Progenitor cell of endocrine pancreas (in vitro differentiated cells): ENCODE data around the gene BCL3. TPM values are rescaled to one million over a fixed set of nuclear protein-coding genes. Genes with fewer than 3 reads are reported as not detected.

Experiments used
- DNase-seq: peaks from one replicate; pipeline ENCODE4 v3.0.0; 2021; ENCODE audit warnings: low spot score; ENCODE audit not compliant: unreplicated experiment
- H3K27ac Mint-ChIP-seq: 2 replicates; pipeline ENCODE4 v1.8.0; 2021; ENCODE audit warnings: mild to moderate bottlenecking, moderate library complexity, mixed read lengths
- H3K27me3 Mint-ChIP-seq: 2 replicates; pipeline ENCODE4 v1.8.0; 2021; ENCODE audit warnings: mixed read lengths
- H3K36me3 Mint-ChIP-seq: 2 replicates; pipeline ENCODE4 v1.8.0; 2022; ENCODE audit warnings: mixed read lengths; ENCODE audit not compliant: insufficient read depth
- H3K4me1 Mint-ChIP-seq: 2 replicates; pipeline ENCODE4 v1.8.0; 2021; ENCODE audit warnings: low read depth, mixed read lengths
- H3K4me3 Mint-ChIP-seq: 2 replicates; pipeline ENCODE4 v1.8.0; 2021; ENCODE audit warnings: low read depth, mild to moderate bottlenecking, moderate library complexity, mixed read lengths
- H3K9me3 Mint-ChIP-seq: 2 replicates; pipeline ENCODE4 v1.8.0; 2021; ENCODE audit warnings: low read depth, mixed read lengths
- total RNA-seq: library from RNA; stranded (reverse); gene quantifications from 2 replicates; pipeline ENCODE4 v1.2.1, GENCODE V29; 2021
- TF ChIP-seq, protein P1 (sequence below): fragments of 200-600 bp; sonication (generic); IDR thresholded peaks from one replicate; pipeline ENCODE4 v1.5.0; 2021; ENCODE audit warnings: antibody characterized with exemption, mild to moderate bottlenecking; ENCODE audit not compliant: unreplicated experiment

Gene BCL3
- total RNA-seq, 1 donor from 2014 or later, result 3.8 TPM

GRCh38 chr19:44722131-44723121, 26.1 kb upstream of the BCL3 start:
- peaks cover 9% of the 10 kb centered on the region for H3K4me1 Mint-ChIP-seq
- no peak overlapping the region for H3K4me3 Mint-ChIP-seq
- H3K27me3 Mint-ChIP-seq, result no peaks in the 10 kb centered on the region
- no peaks in the 10 kb centered on the region for H3K36me3 Mint-ChIP-seq
- TF ChIP-seq, protein P1, sequence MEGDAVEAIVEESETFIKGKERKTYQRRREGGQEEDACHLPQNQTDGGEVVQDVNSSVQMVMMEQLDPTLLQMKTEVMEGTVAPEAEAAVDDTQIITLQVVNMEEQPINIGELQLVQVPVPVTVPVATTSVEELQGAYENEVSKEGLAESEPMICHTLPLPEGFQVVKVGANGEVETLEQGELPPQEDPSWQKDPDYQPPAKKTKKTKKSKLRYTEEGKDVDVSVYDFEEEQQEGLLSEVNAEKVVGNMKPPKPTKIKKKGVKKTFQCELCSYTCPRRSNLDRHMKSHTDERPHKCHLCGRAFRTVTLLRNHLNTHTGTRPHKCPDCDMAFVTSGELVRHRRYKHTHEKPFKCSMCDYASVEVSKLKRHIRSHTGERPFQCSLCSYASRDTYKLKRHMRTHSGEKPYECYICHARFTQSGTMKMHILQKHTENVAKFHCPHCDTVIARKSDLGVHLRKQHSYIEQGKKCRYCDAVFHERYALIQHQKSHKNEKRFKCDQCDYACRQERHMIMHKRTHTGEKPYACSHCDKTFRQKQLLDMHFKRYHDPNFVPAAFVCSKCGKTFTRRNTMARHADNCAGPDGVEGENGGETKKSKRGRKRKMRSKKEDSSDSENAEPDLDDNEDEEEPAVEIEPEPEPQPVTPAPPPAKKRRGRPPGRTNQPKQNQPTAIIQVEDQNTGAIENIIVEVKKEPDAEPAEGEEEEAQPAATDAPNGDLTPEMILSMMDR, result no peak
- H3K27ac Mint-ChIP-seq, result peak overlapping the region; percentile 45
- DNase-seq, result no peak
- H3K9me3 Mint-ChIP-seq, result no peaks in the 10 kb centered on the region

DNA sequence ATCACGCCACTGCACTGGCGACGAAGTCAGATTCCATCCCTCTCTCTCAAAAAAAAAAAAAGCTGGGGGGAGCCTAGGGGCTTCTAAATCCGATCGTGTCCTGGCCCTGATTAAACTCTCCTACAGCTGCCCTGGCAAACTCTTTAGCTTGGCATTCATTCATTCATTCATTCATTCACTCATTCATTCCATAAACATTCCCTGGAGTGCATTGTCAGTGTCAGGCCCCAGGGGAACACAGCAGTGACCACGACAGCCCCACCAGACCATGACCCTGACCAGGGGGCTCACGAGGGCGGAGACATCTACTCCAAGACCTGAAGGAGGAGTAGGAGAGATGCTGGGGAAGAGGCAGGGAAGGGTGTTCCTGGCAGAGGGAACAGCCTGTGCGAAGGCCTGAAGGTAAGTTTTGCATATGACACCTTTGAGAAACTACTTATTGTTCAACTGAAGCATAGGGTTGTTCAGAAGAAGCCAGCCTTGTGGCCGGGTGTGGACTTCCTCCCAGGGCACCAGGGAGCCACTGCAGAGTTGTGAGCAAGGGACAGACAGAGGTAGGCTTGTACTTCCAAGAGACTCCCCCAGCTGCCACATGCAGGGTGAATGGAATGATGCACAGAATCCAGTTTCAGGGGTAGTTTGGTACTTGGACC, 25.1 kb upstream of the BCL3 start:
- H3K4me1 Mint-ChIP-seq, result peaks cover 5% of the 10 kb centered on the region
- no peaks in the 10 kb centered on the region for H3K27me3 Mint-ChIP-seq
- no peak for DNase-seq
- H3K36me3 Mint-ChIP-seq, result no peaks in the 10 kb centered on the region
- H3K9me3 Mint-ChIP-seq, result no peaks in the 10 kb centered on the region
- no peak overlapping the region for H3K27ac Mint-ChIP-seq
- H3K4me3 Mint-ChIP-seq, result no peak overlapping the region
- TF ChIP-seq, protein P1, result no peak

GRCh38 chr19:44723952-44724319, 24.6 kb upstream of the BCL3 start:
- no peaks in the 10 kb centered on the region for H3K36me3 Mint-ChIP-seq
- no peaks in the 10 kb centered on the region for H3K27me3 Mint-ChIP-seq
- peak overlapping the region; percentile 46 for H3K27ac Mint-ChIP-seq
- H3K4me1 Mint-ChIP-seq, result peaks cover 4% of the 10 kb centered on the region
- DNase-seq, result peak; percentile 76
- TF ChIP-seq, protein P1, result peak; percentile 97
- H3K4me3 Mint-ChIP-seq, result no peak overlapping the region
- H3K9me3 Mint-ChIP-seq, result no peaks in the 10 kb centered on the region

DNA sequence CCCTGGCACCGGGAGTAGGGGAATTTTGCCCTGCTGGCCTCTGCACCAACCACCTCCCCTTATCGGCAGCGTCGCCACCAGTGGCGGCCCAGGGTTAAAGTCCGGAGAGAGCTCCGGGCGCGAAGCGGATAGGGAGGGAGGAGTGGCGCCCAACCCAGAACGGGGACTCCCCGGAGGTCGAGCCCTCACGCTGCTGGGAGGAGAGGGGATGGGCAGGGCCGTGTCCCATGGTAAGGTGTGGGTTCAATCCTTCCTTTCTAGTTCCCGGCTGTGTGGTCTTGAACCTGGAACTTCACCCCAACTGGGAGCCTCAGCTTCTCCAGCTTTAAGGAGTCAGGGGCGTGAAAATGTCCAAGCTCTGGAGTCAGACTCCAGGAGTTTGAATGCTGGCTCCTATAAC, 23.3 kb upstream of the BCL3 start:
- Mint-ChIP-seq H3K9me3 (no peaks in the 10 kb centered on the region), H3K4me3 (no peak overlapping the region), H3K27me3 (no peaks in the 10 kb centered on the region), H3K27ac (no peak overlapping the region), H3K36me3 (no peaks in the 10 kb centered on the region), H3K4me1 (peaks cover 4% of the 10 kb centered on the region)
- DNase-seq, result no peak
- TF ChIP-seq, protein P1, result no peak

GRCh38 chr19:44725684-44726083, 22.8 kb upstream of the BCL3 start:
- no peaks in the 10 kb centered on the region for H3K27me3 Mint-ChIP-seq
- peaks cover 4% of the 10 kb centered on the region for H3K4me1 Mint-ChIP-seq
- no peaks in the 10 kb centered on the region for H3K9me3 Mint-ChIP-seq
- DNase-seq, result no peak
- H3K36me3 Mint-ChIP-seq, result no peaks in the 10 kb centered on the region
- TF ChIP-seq, protein P1, result no peak
- no peak overlapping the region for H3K4me3 Mint-ChIP-seq
- no peak overlapping the region for H3K27ac Mint-ChIP-seq
